Measurements from ENCODE around the gene ABCC4.

ABCC4 gene

GRCh38 chr13:95231393-95231792 lies 69.9 kb downstream of the ABCC4 start:
- Mint-ChIP-seq H3K36me3 (peaks cover 9% of the 10 kb centered on the region), H3K4me1 (peaks cover 21% of the 10 kb centered on the region), H3K9me3 (no peaks in the 10 kb centered on the region), H3K27ac (no peak overlapping the region), H3K4me3 (no peak overlapping the region)
- no peak for DNase-seq (ENCODE audit: low spot score in 2 of 2)
- ATAC-seq, result no peak

- H3K36me3 Mint-ChIP-seq, result peaks cover 6% of the 10 kb centered on the region
- no peak overlapping the region for H3K4me3 Mint-ChIP-seq
- H3K27ac Mint-ChIP-seq, result no peak overlapping the region
- DNase-seq (ENCODE audit: low spot score in 2 of 2), result no peak
- no peak for ATAC-seq
- H3K4me1 Mint-ChIP-seq, result peaks cover 17% of the 10 kb centered on the region
- no peaks in the 10 kb centered on the region for H3K9me3 Mint-ChIP-seq
These were observed 71.4 kb downstream of the ABCC4 start for GRCh38 chr13:95229855-95230254.

GRCh38 chr13:95228130-95228529 lies 73.1 kb downstream of the ABCC4 start:
- no peak for ATAC-seq

GRCh38 chr13:95226932-95227695 lies 74.1 kb downstream of the ABCC4 start:
- ATAC-seq, result peak; percentile 69
- no peak for DNase-seq (ENCODE audit: low spot score in 2 of 2)
- Mint-ChIP-seq H3K4me3 (no peak overlapping the region), H3K9me3 (no peaks in the 10 kb centered on the region), H3K27ac (peak overlapping the region; percentile 10), H3K36me3 (no peaks in the 10 kb centered on the region), H3K4me1 (peaks cover 17% of the 10 kb centered on the region)

More at GRCh38 chr13:95228130-95228529, 73.1 kb downstream of the ABCC4 start:
- Mint-ChIP-seq H3K36me3 (no peaks in the 10 kb centered on the region), H3K9me3 (no peaks in the 10 kb centered on the region), H3K27ac (no peak overlapping the region), H3K4me3 (no peak overlapping the region), H3K4me1 (peaks cover 17% of the 10 kb centered on the region)
- DNase-seq (ENCODE audit: low spot score in 2 of 2), result no peak

GRCh38 chr13:95226476-95226875 lies 74.8 kb downstream of the ABCC4 start:
- ATAC-seq, result no peak
- no peak overlapping the region for H3K27ac Mint-ChIP-seq
- DNase-seq (ENCODE audit: low spot score in 2 of 2), result no peak
- H3K4me1 Mint-ChIP-seq, result peaks cover 17% of the 10 kb centered on the region
- no peak overlapping the region for H3K4me3 Mint-ChIP-seq
- no peaks in the 10 kb centered on the region for H3K9me3 Mint-ChIP-seq
- H3K36me3 Mint-ChIP-seq, result no peaks in the 10 kb centered on the region

GRCh38 chr13:95226050-95226449 lies 75.2 kb downstream of the ABCC4 start:
- H3K27ac Mint-ChIP-seq, result no peak overlapping the region
- H3K4me3 Mint-ChIP-seq, result no peak overlapping the region
- no peaks in the 10 kb centered on the region for H3K9me3 Mint-ChIP-seq
- no peaks in the 10 kb centered on the region for H3K36me3 Mint-ChIP-seq
- H3K4me1 Mint-ChIP-seq, result peaks cover 17% of the 10 kb centered on the region
- ATAC-seq (no peak), DNase-seq (ENCODE audit: low spot score in 2 of 2) (no peak)

- no peak overlapping the region for H3K4me3 Mint-ChIP-seq
These were observed 77.2 kb downstream of the ABCC4 start for GRCh38 chr13:95224064-95224463.

GRCh38 chr13:95222733-95223018 lies 78.6 kb downstream of the ABCC4 start:
- Mint-ChIP-seq H3K4me3 (no peak overlapping the region), H3K4me1 (peaks cover 11% of the 10 kb centered on the region), H3K9me3 (no peaks in the 10 kb centered on the region), H3K27ac (no peak overlapping the region), H3K36me3 (no peaks in the 10 kb centered on the region)
- DNase-seq (ENCODE audit: low spot score in 2 of 2), result no peak
- no peak for ATAC-seq

More at GRCh38 chr13:95224064-95224463, 77.2 kb downstream of the ABCC4 start:
- ATAC-seq (no peak), DNase-seq (ENCODE audit: low spot score in 2 of 2) (no peak)
- H3K9me3 Mint-ChIP-seq, result no peaks in the 10 kb centered on the region
- no peak overlapping the region for H3K27ac Mint-ChIP-seq
- H3K4me1 Mint-ChIP-seq, result peaks cover 17% of the 10 kb centered on the region
- no peaks in the 10 kb centered on the region for H3K36me3 Mint-ChIP-seq

- DNase-seq (ENCODE audit: low spot score in 2 of 2), result no peak
- peaks cover 7% of the 10 kb centered on the region for H3K4me1 Mint-ChIP-seq
- H3K27ac Mint-ChIP-seq, result no peak overlapping the region
- no peak for ATAC-seq
- no peaks in the 10 kb centered on the region for H3K9me3 Mint-ChIP-seq
- H3K4me3 Mint-ChIP-seq, result no peak overlapping the region
- no peaks in the 10 kb centered on the region for H3K36me3 Mint-ChIP-seq
These were observed 79.1 kb downstream of the ABCC4 start for GRCh38 chr13:95221971-95222732.

- H3K4me1 Mint-ChIP-seq, result no peaks in the 10 kb centered on the region
- no peaks in the 10 kb centered on the region for H3K9me3 Mint-ChIP-seq
- DNase-seq (ENCODE audit: low spot score in 2 of 2) (no peak), ATAC-seq (no peak)
- no peaks in the 10 kb centered on the region for H3K36me3 Mint-ChIP-seq
- H3K4me3 Mint-ChIP-seq, result no peak overlapping the region
- no peak overlapping the region for H3K27ac Mint-ChIP-seq
These were observed 80.6 kb downstream of the ABCC4 start for GRCh38 chr13:95220611-95221010.

- no peaks in the 10 kb centered on the region for H3K9me3 Mint-ChIP-seq
- H3K4me1 Mint-ChIP-seq, result no peaks in the 10 kb centered on the region
- DNase-seq (ENCODE audit: low spot score in 2 of 2), result no peak
- ATAC-seq, result no peak
- H3K36me3 Mint-ChIP-seq, result no peaks in the 10 kb centered on the region
- H3K27ac Mint-ChIP-seq, result peak overlapping the region; percentile 78
- no peak overlapping the region for H3K4me3 Mint-ChIP-seq
These were observed 83.1 kb downstream of the ABCC4 start for GRCh38 chr13:95217920-95218830.

GRCh38 chr13:95216182-95216581 lies 85.1 kb downstream of the ABCC4 start:
- no peak for ATAC-seq
- H3K9me3 Mint-ChIP-seq, result no peaks in the 10 kb centered on the region
- peaks cover 5% of the 10 kb centered on the region for H3K36me3 Mint-ChIP-seq
- H3K27ac Mint-ChIP-seq, result no peak overlapping the region
- no peak for DNase-seq (ENCODE audit: low spot score in 2 of 2)
- no peaks in the 10 kb centered on the region for H3K4me1 Mint-ChIP-seq
- H3K4me3 Mint-ChIP-seq, result no peak overlapping the region

GRCh38 chr13:95212983-95213850 lies 88.0 kb downstream of the ABCC4 start:
- no peak for ATAC-seq
- H3K27ac Mint-ChIP-seq, result no peak overlapping the region
- peaks cover 14% of the 10 kb centered on the region for H3K36me3 Mint-ChIP-seq
- no peak overlapping the region for H3K4me3 Mint-ChIP-seq
- no peaks in the 10 kb centered on the region for H3K9me3 Mint-ChIP-seq
- no peak for DNase-seq (ENCODE audit: low spot score in 2 of 2)
- no peaks in the 10 kb centered on the region for H3K4me1 Mint-ChIP-seq

GRCh38 chr13:95209109-95209508 lies 92.1 kb downstream of the ABCC4 start:
- ATAC-seq (no peak), DNase-seq (ENCODE audit: low spot score in 2 of 2) (no peak)
- Mint-ChIP-seq H3K36me3 (peaks cover 36% of the 10 kb centered on the region), H3K4me3 (no peak overlapping the region), H3K27ac (no peak overlapping the region), H3K9me3 (no peaks in the 10 kb centered on the region), H3K4me1 (no peaks in the 10 kb centered on the region)
